ENCODE results near the gene PIK3R2.

Gene PIK3R2

DNA sequence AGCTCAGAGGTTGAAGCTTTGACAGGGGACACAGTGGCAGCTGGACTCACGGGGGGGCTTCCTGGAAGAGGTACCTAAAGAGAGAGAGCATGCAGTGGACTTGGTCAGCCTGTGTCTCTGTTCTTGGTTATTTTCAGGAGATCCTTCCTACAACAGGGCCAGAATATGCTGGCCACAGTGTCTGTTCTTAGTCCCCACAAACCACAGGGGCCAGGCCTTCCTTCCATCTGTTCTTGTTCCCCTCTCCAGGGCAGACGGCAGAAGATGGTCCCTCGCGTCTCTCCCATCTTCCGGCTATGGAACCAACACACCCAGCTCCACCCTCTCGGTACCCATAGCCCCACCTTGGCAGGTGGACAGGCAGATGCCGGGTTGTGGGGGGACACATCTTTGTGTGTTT, 30.5 kb upstream of the PIK3R2 start:
- Histone ChIP-seq H2AFZ (no peak overlapping the region), H3K9me3 (ENCODE audit: control insufficient read depth, low read length) (no peaks in the 10 kb centered on the region), H3K79me2 (no peaks in the 10 kb centered on the region), H3K27ac (no peak overlapping the region), H3K4me1 (peaks cover under 1% of the 10 kb centered on the region), H3K27me3 (ENCODE audit: control insufficient read depth, insufficient read depth, low read length) (no peaks in the 10 kb centered on the region), H3K9ac (no peak overlapping the region), H3K4me2 (ENCODE audit: low read length) (no peak overlapping the region), H3K36me3 (ENCODE audit: control insufficient read depth, insufficient read depth, low read length) (no peaks in the 10 kb centered on the region), H3K4me3 (ENCODE audit: low read depth, low read length) (no peak overlapping the region)
- TF ChIP-seq, protein P1, sequence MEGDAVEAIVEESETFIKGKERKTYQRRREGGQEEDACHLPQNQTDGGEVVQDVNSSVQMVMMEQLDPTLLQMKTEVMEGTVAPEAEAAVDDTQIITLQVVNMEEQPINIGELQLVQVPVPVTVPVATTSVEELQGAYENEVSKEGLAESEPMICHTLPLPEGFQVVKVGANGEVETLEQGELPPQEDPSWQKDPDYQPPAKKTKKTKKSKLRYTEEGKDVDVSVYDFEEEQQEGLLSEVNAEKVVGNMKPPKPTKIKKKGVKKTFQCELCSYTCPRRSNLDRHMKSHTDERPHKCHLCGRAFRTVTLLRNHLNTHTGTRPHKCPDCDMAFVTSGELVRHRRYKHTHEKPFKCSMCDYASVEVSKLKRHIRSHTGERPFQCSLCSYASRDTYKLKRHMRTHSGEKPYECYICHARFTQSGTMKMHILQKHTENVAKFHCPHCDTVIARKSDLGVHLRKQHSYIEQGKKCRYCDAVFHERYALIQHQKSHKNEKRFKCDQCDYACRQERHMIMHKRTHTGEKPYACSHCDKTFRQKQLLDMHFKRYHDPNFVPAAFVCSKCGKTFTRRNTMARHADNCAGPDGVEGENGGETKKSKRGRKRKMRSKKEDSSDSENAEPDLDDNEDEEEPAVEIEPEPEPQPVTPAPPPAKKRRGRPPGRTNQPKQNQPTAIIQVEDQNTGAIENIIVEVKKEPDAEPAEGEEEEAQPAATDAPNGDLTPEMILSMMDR (IDR thresholded peaks at IDR 0.05) = no peak

DNA sequence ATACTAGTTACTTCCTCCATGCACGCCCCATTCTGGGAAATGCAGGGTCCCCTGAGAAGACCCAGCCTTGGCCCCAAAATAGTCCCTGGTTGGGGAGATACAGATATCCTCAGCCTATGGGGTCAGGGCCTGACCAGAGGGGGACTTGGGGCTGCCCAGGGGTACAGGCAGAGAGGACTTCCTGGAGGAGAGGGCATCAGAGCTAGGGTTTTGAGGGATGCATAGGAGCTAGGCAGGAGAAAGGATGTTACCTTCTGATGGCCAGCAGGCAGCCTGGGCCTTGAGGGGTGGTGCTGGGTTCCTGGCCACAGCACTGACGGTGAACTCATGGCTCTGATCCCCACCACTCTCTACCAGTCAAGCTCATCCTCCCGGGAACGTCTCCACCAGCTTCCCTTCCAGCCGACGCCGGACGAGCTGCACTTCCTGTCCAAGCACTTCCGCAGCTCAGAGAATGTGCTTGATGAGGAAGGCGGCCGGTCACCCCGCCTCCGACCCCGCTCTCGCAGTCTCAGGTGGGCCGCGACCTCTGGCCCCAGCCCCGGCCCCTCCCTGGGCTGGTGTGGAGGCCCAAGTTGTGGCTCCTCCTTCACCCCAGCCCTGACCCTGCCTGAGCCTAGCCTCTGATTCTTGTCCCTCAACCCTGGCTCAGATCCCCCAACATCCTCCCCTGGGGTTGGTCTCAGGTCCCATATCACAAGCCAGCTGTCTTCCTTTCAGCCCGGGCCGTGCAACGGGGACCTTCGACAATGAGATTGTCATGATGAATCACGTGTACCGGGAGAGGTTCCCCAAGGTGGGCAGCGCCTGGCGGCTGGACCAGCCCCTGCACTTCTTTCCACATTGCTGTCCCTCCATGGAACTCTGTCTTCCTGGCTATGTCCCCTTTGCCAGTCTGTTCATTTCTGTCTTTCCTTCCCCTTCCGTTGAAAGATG, 29.8 kb upstream of the PIK3R2 start:
- Histone ChIP-seq H3K79me2 (no peaks in the 10 kb centered on the region), H2AFZ (no peak overlapping the region), H3K4me3 (ENCODE audit: low read depth, low read length) (no peak overlapping the region), H3K9me3 (ENCODE audit: control insufficient read depth, low read length) (no peaks in the 10 kb centered on the region), H3K9ac (no peak overlapping the region), H3K27me3 (ENCODE audit: control insufficient read depth, insufficient read depth, low read length) (no peaks in the 10 kb centered on the region), H3K27ac (peak overlapping the region; percentile 32), H3K4me1 (no peaks in the 10 kb centered on the region), H3K36me3 (ENCODE audit: control insufficient read depth, insufficient read depth, low read length) (no peaks in the 10 kb centered on the region), H3K4me2 (ENCODE audit: low read length) (no peak overlapping the region)
- TF ChIP-seq, protein P1 (IDR thresholded peaks at IDR 0.05) = no peak

DNA sequence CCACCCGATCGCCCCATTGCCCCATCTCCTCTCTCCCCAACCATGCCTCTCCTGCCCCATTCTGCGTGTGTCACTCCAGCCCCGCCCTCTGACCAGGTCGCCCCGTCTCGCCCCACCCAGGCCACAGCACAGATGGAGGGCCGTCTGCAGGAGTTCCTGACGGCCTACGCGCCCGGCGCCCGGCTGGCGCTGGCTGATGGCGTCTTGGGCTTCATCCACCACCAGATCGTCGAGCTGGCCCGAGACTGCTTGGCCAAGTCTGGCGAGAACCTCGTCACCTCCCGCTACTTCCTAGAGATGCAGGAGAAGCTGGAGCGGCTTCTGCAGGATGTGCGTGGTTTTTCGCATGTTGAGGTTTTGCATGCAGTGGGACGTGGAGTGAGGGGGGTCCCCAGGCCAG, 29.1 kb upstream of the PIK3R2 start:
- no peaks in the 10 kb centered on the region for H3K9me3 ChIP-seq (ENCODE audit: control insufficient read depth, low read length)
- TF ChIP-seq, protein P1 (IDR thresholded peaks at IDR 0.05) = no peak
- no peaks in the 10 kb centered on the region for H3K27me3 ChIP-seq (ENCODE audit: control insufficient read depth, insufficient read depth, low read length)
- H3K27ac ChIP-seq = no peak overlapping the region
- no peaks in the 10 kb centered on the region for H3K36me3 ChIP-seq (ENCODE audit: control insufficient read depth, insufficient read depth, low read length)
- H3K4me1 ChIP-seq = no peaks in the 10 kb centered on the region
- H3K79me2 ChIP-seq = no peaks in the 10 kb centered on the region
- H3K4me2 ChIP-seq (ENCODE audit: low read length) = no peak overlapping the region
- H2AFZ ChIP-seq = no peak overlapping the region
- no peak overlapping the region for H3K4me3 ChIP-seq (ENCODE audit: low read depth, low read length)
- no peak overlapping the region for H3K9ac ChIP-seq

DNA sequence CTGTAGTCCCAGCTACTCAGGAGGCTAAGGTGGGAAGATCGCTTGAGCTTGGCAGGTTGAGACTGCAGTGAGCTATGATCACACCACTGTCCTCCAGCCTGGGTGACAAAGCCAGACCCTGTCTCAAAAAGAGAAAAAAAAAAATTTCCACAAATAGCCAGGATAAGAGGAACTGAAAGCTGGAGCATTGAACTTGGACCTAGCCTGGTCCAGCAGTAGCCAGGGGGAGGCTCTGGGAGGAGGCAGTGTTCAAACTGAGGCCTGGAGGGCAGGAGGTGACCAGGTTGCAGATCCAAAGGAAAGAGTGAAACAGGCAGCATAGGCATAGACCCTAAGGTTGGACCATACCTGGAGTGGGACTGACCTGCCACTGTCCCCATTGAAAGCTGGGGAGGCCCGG, 26.9 kb upstream of the PIK3R2 start:
- no peak overlapping the region for H3K4me3 ChIP-seq (ENCODE audit: low read depth, low read length)
- no peak overlapping the region for H3K27ac ChIP-seq
- H2AFZ ChIP-seq = no peak overlapping the region
- no peaks in the 10 kb centered on the region for H3K4me1 ChIP-seq
- H3K9ac ChIP-seq = no peak overlapping the region
- H3K9me3 ChIP-seq (ENCODE audit: control insufficient read depth, low read length) = no peaks in the 10 kb centered on the region
- H3K4me2 ChIP-seq (ENCODE audit: low read length) = no peak overlapping the region
- TF ChIP-seq, protein P1 (IDR thresholded peaks at IDR 0.05) = no peak
- no peaks in the 10 kb centered on the region for H3K36me3 ChIP-seq (ENCODE audit: control insufficient read depth, insufficient read depth, low read length)
- no peaks in the 10 kb centered on the region for H3K27me3 ChIP-seq (ENCODE audit: control insufficient read depth, insufficient read depth, low read length)
- no peaks in the 10 kb centered on the region for H3K79me2 ChIP-seq

DNA sequence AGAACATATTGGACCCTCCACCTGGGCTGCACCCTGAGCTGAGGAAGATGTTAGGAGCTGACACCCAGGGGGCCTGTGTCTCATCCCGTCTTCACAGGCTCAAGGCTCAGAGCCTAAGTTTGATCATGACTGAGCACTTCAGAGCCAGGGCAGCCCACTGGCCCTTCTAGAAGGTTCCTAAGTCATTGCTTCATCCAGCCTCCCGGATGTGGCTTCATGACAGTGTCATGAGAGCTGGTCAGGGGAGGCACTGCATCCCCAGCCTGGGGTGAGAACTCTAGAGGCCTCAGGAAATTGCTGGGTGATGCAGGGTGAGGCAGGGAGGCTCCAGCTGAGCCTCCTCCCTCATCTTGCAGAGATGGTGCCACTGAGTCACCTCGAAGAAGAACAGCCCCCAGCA, 24.9 kb upstream of the PIK3R2 start:
- Histone ChIP-seq H2AFZ (no peak overlapping the region), H3K9me3 (ENCODE audit: control insufficient read depth, low read length) (no peaks in the 10 kb centered on the region), H3K4me1 (no peaks in the 10 kb centered on the region), H3K36me3 (ENCODE audit: control insufficient read depth, insufficient read depth, low read length) (no peaks in the 10 kb centered on the region), H3K79me2 (no peaks in the 10 kb centered on the region), H3K27ac (no peak overlapping the region), H3K4me3 (ENCODE audit: low read depth, low read length) (no peak overlapping the region), H3K4me2 (ENCODE audit: low read length) (no peak overlapping the region), H3K9ac (no peak overlapping the region), H3K27me3 (ENCODE audit: control insufficient read depth, insufficient read depth, low read length) (no peaks in the 10 kb centered on the region)
- TF ChIP-seq, protein P1 (IDR thresholded peaks at IDR 0.05) = no peak

Measured in parathyroid adenoma (tissue), 2 donors.